DMS153 treated with DMSO at 0.1 percent for 48 hours (cell line): ENCODE results near the gene PARP14.
"Not testable (repeated sequence)": the region's sequence is repeated elsewhere in the genome, so short reads cannot be mapped to it uniquely, and the experiment has no call there.

Experiments used
- DNase-seq: peaks from one replicate; lab custom pipeline; 2025; ENCODE audit not compliant: unreplicated experiment; lab: John Stamatoyannopoulos, UW

PARP14 gene

GRCh38 chr3:122678506-122678905 is 2.1 kb upstream of the PARP14 start:
- no peak for DNase-seq

GRCh38 chr3:122679085-122679881 is 1.4 kb upstream of the PARP14 start:
- peak; percentile 62 for DNase-seq

- DNase-seq: peak; percentile 34
Measured at GRCh38 chr3:122679882-122680474, 661 bp upstream of the PARP14 start.

GRCh38 chr3:122681284-122681973 is 790 bp downstream of the PARP14 start:
- DNase-seq: no peak

GRCh38 chr3:122681974-122682409 is 1.4 kb downstream of the PARP14 start:
- DNase-seq: no peak

GRCh38 chr3:122682778-122683411 is 2.3 kb downstream of the PARP14 start:
- not testable (repeated sequence) for DNase-seq

GRCh38 chr3:122687298-122687697 is 6.7 kb downstream of the PARP14 start:
- no peak for DNase-seq

- DNase-seq: no peak
Measured at GRCh38 chr3:122688996-122689395, 8.4 kb downstream of the PARP14 start.

- DNase-seq: no peak
Measured at GRCh38 chr3:122689587-122689986, 8.9 kb downstream of the PARP14 start.

GRCh38 chr3:122690096-122690495 is 9.5 kb downstream of the PARP14 start:
- no peak for DNase-seq

GRCh38 chr3:122691195-122691594 is 10.6 kb downstream of the PARP14 start:
- no peak for DNase-seq

- no peak for DNase-seq
Measured at GRCh38 chr3:122692674-122693073, 12.0 kb downstream of the PARP14 start.

GRCh38 chr3:122694966-122695365 is 14.3 kb downstream of the PARP14 start:
- DNase-seq: no peak

GRCh38 chr3:122695927-122696561 is 15.4 kb downstream of the PARP14 start:
- no peak for DNase-seq

- no peak for DNase-seq
Measured at GRCh38 chr3:122697952-122698620, 17.4 kb downstream of the PARP14 start.

GRCh38 chr3:122700193-122700592 is 19.6 kb downstream of the PARP14 start:
- no peak for DNase-seq

GRCh38 chr3:122705379-122705778 is 24.7 kb downstream of the PARP14 start:
- no peak for DNase-seq

GRCh38 chr3:122710616-122711251 is 30.1 kb downstream of the PARP14 start:
- DNase-seq: not testable (repeated sequence)

GRCh38 chr3:122714273-122714672 is 33.6 kb downstream of the PARP14 start:
- DNase-seq: no peak

- DNase-seq: no peak
Measured at GRCh38 chr3:122716667-122717066, 36.0 kb downstream of the PARP14 start.
